NCI-H460 (cell line): ENCODE data around the gene TOR1AIP1. TPM values are rescaled to one million over a fixed set of nuclear protein-coding genes. Genes with fewer than 3 reads are reported as not detected.

ENCODE experiments used
- DNase-seq: peaks from one replicate; pipeline ENCODE4 v3.0.0-alpha.2; 2016; ENCODE audit warnings: low read depth; ENCODE audit errors: extremely low read depth
- total RNA-seq: library from RNA; depleted of rRNA; stranded (reverse); fragments of >200 nt; shearing (Covaris generic); gene quantifications from 2 replicates; pipeline ENCODE4 v1.2.3, GENCODE V29; 2014

Gene TOR1AIP1
- total RNA-seq, 1 experiment from 2014 or later, result 57.7 TPM

DNA sequence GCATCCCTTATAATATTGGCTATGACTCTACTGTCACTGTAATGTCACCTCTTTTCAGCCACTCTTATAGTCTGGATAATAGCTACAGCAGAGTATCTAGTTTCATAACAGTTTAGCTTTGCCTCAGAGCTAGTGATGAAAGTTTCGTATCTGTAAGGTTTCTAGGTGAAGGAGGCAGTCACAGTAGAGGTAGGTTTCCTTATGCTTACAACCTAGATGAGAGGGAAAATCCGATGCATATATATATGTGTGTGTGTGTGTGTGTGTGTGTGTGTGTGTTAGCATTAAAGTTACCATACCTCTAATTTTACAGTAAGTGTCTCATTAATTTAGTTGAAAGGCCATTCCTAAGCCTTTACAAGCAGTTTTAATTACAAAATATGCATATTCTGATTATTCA, 2.3 kb upstream of the TOR1AIP1 start:
- DNase-seq, result no peak

DNA sequence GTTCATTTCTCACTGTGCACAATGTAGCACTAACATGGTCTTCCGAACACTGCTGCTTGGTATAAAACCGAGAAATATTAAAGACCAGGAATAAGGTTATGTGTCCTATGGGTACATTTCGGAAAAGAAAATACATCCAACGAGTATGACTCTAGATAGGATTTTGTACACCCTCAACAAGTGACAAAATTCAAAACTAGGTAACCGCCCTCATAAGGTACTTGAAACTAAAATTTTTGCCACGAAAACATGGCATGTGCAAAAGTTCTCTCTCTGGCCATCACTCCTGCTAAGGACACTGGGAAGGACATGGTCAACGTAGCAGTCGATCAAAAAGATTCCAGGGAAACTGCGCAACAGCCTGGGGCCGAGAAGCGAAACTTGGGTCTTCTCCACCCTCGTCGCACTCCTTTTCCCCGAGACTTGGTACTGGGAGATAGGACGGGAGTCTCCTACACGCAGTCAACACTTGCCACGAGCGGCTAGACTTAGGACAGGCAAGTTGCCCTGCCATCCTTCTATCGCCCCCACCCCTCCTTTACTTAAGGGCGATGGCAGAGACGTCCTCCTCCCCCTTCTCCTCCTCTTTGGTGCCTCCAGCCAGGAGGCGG, 338 bp upstream of the TOR1AIP1 start:
- DNase-seq, result peak; percentile 91

DNA sequence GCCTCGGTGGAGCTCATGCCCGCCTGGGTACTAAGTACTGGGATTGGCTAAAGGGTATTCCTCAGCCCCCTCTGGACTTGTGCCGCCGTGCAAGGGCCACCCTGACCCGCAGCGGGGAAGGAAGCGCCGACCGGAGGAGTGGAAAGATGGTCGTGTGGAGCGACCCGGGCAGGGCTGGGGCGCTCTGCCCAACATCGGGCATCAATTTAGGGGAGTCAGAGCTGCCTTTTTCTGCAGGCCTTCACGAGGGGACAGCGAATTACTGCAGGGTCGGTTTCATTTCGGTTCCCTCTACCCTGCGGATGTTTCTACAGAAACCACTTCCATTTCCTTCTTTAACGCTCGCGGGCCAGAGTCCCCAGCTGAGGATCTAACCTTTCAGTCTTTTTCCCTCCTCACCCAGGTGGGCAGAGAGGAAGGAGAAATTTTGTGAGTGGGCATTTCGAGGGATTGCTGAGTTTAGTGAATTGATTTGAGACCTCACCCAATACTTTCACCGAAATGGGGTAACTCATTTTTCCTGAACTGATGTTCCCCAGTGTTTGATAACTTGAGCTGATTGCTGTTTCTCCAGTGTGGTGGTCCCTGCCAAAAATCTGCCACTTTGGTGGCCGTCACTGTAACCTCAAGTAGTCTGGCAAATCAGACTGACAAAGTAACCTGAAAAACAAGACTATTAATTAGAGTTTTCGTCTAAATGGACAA, 1.1 kb downstream of the TOR1AIP1 start:
- no peak for DNase-seq

DNA sequence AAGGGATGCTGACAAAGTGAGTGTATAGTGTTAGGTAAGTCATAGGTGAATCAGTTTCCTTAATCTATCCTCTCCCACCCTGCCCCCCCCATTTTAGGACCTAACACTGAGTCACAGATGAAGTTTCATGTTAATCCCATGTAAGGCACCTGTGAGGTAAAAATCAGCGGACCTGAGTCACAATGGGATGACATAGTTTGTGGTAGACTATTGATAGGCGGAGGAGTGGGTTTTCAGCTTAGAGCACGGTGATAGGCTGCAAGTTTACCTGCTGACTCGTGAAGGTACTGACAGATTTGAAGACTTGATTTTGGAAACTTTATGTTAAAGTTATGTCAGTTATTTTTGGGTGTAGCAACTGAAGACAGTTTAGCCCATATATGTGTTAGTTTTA, 1.7 kb downstream of the TOR1AIP1 start:
- no peak for DNase-seq

- no peak for DNase-seq
These were observed 6.0 kb downstream of the TOR1AIP1 start for GRCh38 chr1:179888071-179888470.

DNA sequence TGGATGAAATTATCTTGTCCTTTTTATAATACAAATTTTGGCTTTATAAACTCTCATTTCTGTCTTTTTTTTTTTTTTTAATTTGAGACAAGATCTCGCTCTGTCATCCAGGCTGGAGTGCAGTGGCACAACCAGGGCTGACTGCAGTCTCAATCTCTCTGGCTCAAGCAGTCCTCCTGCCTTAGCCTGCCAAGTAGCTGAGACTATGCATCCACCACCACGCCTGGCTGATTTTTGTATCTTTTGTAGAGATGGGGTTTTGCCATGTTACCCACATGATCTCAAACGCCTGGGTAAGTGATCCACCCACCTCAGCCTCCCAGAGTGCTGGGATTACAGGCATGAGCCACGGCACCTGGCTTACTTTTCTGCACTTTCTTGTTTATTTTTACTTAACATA, 7.5 kb downstream of the TOR1AIP1 start:
- DNase-seq, result no peak

DNA sequence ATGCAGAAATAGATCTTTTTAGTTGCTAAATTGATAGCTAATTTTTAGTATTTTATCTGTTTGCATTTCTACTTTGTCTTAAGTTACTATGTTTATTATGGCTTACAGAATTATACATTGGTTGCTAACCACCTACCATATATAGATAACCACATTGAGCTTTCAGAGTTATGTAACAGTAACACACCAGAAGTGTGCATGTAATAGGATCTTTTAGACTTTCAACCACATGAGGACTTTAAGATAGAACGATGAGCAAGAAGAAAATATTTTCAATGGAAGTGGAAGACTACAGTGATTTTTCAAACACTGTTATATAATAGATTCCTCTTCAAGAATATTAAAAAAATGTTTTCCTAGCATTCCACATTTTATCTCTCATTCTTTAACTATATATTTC, 28.8 kb downstream of the TOR1AIP1 start:
- no peak for DNase-seq

- no peak for DNase-seq
These were observed 29.7 kb downstream of the TOR1AIP1 start for GRCh38 chr1:179911812-179912211.

DNA sequence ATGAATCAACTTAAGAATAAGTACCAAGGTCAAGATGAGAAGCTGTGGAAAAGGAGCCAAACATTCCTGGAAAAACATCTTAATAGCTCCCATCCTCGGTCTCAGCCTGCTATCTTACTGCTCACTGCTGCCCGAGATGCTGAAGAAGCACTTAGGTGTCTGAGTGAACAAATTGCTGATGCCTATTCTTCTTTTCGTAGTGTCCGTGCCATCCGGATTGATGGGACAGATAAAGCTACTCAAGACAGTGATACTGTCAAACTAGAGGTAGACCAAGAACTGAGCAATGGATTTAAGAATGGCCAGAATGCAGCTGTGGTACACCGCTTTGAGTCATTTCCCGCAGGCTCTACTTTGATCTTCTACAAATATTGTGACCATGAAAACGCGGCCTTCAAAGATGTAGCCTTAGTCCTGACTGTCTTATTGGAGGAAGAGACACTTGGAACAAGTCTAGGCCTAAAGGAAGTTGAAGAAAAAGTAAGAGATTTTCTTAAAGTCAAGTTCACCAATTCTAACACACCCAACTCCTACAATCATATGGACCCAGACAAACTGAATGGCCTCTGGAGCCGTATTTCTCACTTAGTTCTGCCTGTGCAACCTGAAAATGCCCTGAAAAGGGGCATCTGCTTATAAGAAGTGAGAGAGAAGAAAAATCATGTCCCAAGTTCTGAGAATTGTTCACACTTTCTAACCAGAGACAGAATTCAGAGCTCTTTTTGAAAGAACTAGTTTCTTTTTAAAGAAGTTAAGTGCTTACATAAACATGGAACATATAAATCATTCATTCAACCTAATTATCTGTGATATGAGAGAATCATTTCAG, 35.7 kb downstream of the TOR1AIP1 start:
- DNase-seq, result no peak

DNA sequence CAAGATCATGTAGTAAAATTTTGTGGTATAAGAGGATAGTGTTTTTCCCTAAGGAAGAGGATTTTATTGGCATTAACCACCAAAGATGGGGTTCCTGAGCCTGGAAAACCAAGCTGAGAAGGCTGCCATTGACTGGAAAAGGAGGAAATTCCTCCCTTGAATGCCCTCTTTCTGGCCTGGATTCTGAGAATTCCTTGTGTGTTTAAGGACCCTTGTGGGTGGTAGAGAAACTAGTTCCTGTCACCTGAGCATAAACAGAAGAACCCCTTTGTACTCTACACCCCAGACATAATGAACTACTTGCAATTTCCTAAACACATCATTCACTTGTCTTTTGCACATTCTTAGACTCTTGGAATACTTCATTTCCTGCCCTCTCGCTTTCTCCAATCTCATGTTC, 39.4 kb downstream of the TOR1AIP1 start:
- DNase-seq, result no peak

GRCh38 chr1:179921981-179922872, 40.1 kb downstream of the TOR1AIP1 start:
- DNase-seq, result peak; percentile 7

- DNase-seq, result no peak
These were observed 40.9 kb downstream of the TOR1AIP1 start for GRCh38 chr1:179923029-179923428.

- no peak for DNase-seq
These were observed 42.2 kb downstream of the TOR1AIP1 start for GRCh38 chr1:179924268-179924667.

DNA sequence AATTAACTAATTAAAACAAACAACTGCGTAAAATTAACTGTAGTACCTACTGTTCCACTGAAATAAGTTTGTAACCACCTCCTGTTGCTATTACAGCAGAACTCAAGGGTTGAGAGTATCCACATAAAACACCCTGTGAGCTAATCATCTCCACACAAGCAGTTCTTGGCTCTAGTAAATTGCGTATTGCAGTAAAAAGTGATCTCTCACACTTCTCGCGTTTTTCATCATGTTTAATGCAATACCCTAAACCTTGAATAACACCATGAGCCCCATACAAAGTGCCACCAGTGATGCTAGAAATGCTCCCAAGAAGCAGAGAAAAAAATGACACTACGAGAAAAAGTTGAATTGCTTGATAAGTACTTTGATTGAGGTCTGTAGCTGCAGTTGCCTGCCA, 43.2 kb downstream of the TOR1AIP1 start:
- DNase-seq, result no peak

GRCh38 chr1:179925922-179926849, 44.1 kb downstream of the TOR1AIP1 start:
- DNase-seq, result no peak

- DNase-seq, result no peak
These were observed 44.7 kb downstream of the TOR1AIP1 start for GRCh38 chr1:179926850-179927205.

DNA sequence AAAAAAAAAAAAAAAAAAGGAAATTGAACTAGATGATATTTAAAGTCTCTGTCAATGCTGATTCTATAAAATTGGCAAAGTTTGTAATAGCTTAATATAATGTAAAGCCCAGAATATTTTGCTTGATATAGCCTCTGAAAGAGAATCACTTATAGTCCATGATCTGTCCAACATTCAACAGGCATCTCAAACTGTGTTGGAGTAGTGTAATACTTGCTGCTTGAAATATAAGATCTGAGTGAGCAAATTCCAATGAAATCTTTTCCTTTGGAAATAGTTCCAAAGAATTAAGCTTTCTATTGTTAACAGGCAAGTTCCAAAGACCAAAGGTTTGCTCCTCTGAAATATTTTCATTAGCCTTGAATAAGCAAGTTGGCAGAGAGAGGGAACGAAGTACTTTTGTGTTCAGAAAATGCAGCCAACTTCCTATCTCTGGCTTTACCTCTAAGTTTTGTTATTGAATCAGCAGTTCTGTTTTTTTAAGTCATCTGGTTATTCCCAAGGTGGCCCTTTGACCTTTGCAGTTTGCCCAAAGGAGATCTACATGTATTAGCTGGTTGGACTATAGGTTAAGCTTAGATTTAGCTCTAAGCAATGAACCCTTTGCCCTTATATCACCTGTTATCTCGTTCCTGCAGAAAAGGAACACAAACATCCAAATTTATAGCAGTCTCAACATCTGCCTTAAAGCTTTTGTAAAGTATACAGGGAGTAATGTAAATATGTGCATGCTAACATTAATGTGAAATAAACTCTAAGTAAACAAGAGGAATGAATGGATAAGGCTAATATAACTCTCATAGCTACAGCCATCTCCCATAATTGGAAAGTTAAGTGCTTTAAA, 48.1 kb downstream of the TOR1AIP1 start:
- no peak for DNase-seq

DNA sequence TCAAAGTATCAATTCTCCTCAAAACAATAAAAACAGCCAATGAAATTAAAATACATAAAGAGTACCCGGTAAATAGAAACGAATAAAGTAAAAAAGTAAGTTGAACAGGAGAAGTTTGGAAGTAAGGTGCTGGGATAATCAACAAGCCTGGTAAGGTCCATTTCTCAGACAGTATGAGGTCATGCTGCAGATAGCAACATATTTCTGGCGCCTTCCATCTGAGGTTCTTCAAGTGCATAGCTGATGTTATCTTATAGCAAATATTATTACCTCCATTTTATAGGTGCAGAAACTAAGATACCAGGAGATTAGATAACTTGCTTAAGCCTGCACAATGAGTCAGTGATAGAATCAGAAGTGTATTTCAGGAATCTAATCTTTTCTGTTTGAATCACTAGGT, 48.8 kb downstream of the TOR1AIP1 start:
- DNase-seq, result no peak

- DNase-seq, result no peak
These were observed 51.1 kb downstream of the TOR1AIP1 start for GRCh38 chr1:179933219-179933618.
